Activated naive CD8-positive, alpha-beta T cell treated with anti-CD3 and anti-CD28 coated beads for 36 hours (primary cell): ENCODE results near the gene TDRD3. TPM values are rescaled to one million over a fixed set of nuclear protein-coding genes. Genes with fewer than 3 reads are reported as not detected.
"Not testable (repeated sequence)": the region's sequence is repeated elsewhere in the genome, so short reads cannot be mapped to it uniquely, and the experiment has no call there.

Experiments
- DNase-seq: peaks from one replicate; pipeline ENCODE4 v3.0.0; 2021
- H3K27ac Mint-ChIP-seq: one replicate; pipeline ENCODE4 v1.8.0; 2022; ENCODE audit warnings: mild to moderate bottlenecking, moderate library complexity, mixed read lengths
- H3K27me3 Mint-ChIP-seq: one replicate; pipeline ENCODE4 v1.8.0; 2022; ENCODE audit warnings: mild to moderate bottlenecking, mixed read lengths
- H3K36me3 Mint-ChIP-seq: one replicate; pipeline ENCODE4 v1.8.0; 2021; ENCODE audit warnings: mild to moderate bottlenecking, mixed read lengths
- H3K4me1 Mint-ChIP-seq: one replicate; pipeline ENCODE4 v1.8.0; 2021; ENCODE audit warnings: mixed read lengths
- H3K4me3 Mint-ChIP-seq: one replicate; pipeline ENCODE4 v1.8.0; 2022; ENCODE audit warnings: mild to moderate bottlenecking, moderate library complexity, mixed read lengths
- H3K9me3 Mint-ChIP-seq: one replicate; pipeline ENCODE4 v1.8.0; 2022; ENCODE audit warnings: mixed read lengths
- total RNA-seq, 2 experiments: library from RNA; stranded (reverse); gene quantifications; one replicate each; pipeline ENCODE4 v1.2.3, GENCODE V29; 2021

Gene TDRD3
- 10 to 100 TPM; 19.2 to 19.9 TPM for total RNA-seq

GRCh38 chr13:60396783-60397703, at the start of gene TDRD3:
Gene TDRD3, plus strand, starts transcription at chr13:60397220. Its CDS starts 145 bp downstream, at chr13:60397365.
- peaks cover 9% of the 10 kb centered on the region for H3K36me3 Mint-ChIP-seq
- H3K9me3 Mint-ChIP-seq = no peaks in the 10 kb centered on the region
- H3K27ac Mint-ChIP-seq = peak within 1 kb of the TSS; percentile 96
- DNase-seq = peak; percentile 82
- no peaks in the 10 kb centered on the region for H3K27me3 Mint-ChIP-seq
- peaks cover 28% of the 10 kb centered on the region for H3K4me1 Mint-ChIP-seq
- H3K4me3 Mint-ChIP-seq = peak within 1 kb of the TSS; percentile 94

- no peak for DNase-seq
- Mint-ChIP-seq H3K4me3 (no peak overlapping the region), H3K36me3 (no peaks in the 10 kb centered on the region), H3K27ac (no peak overlapping the region), H3K9me3 (peaks cover 1% of the 10 kb centered on the region), H3K27me3 (peaks cover 13% of the 10 kb centered on the region), H3K4me1 (peaks cover 1% of the 10 kb centered on the region)
These were observed 49.3 kb upstream of the TDRD3 start for GRCh38 chr13:60347690-60348089.

- Mint-ChIP-seq H3K36me3 (no peaks in the 10 kb centered on the region), H3K27ac (no peak overlapping the region), H3K9me3 (peaks cover 1% of the 10 kb centered on the region), H3K27me3 (peaks cover 13% of the 10 kb centered on the region), H3K4me1 (peaks cover 1% of the 10 kb centered on the region), H3K4me3 (no peak overlapping the region)
- DNase-seq = no peak
These were observed 48.9 kb upstream of the TDRD3 start for GRCh38 chr13:60348097-60348496.

GRCh38 chr13:60351326-60351725, 45.7 kb upstream of the TDRD3 start:
- no peak overlapping the region for H3K27ac Mint-ChIP-seq
- H3K4me3 Mint-ChIP-seq = no peak overlapping the region
- no peaks in the 10 kb centered on the region for H3K4me1 Mint-ChIP-seq
- no peak for DNase-seq
- H3K27me3 Mint-ChIP-seq = peaks cover 4% of the 10 kb centered on the region
- H3K36me3 Mint-ChIP-seq = no peaks in the 10 kb centered on the region
- peaks cover 1% of the 10 kb centered on the region for H3K9me3 Mint-ChIP-seq

- H3K27me3 Mint-ChIP-seq = peaks cover 4% of the 10 kb centered on the region
- no peaks in the 10 kb centered on the region for H3K4me1 Mint-ChIP-seq
- peaks cover 1% of the 10 kb centered on the region for H3K9me3 Mint-ChIP-seq
- H3K4me3 Mint-ChIP-seq = no peak overlapping the region
- no peaks in the 10 kb centered on the region for H3K36me3 Mint-ChIP-seq
- H3K27ac Mint-ChIP-seq = no peak overlapping the region
- DNase-seq = no peak
These were observed 45.0 kb upstream of the TDRD3 start for GRCh38 chr13:60351855-60352615.

- Mint-ChIP-seq H3K4me1 (no peaks in the 10 kb centered on the region), H3K4me3 (no peak overlapping the region), H3K36me3 (no peaks in the 10 kb centered on the region), H3K27ac (no peak overlapping the region), H3K9me3 (peaks cover 1% of the 10 kb centered on the region), H3K27me3 (peaks cover 4% of the 10 kb centered on the region)
- no peak for DNase-seq
These were observed 44.4 kb upstream of the TDRD3 start for GRCh38 chr13:60352644-60353043.

GRCh38 chr13:60355056-60355455, 42.0 kb upstream of the TDRD3 start:
- no peak for DNase-seq
- Mint-ChIP-seq H3K9me3 (peaks cover 1% of the 10 kb centered on the region), H3K4me3 (no peak overlapping the region)

GRCh38 chr13:60356970-60357369, 40.0 kb upstream of the TDRD3 start:
- no peaks in the 10 kb centered on the region for H3K36me3 Mint-ChIP-seq
- no peak overlapping the region for H3K27ac Mint-ChIP-seq
- H3K4me3 Mint-ChIP-seq = no peak overlapping the region
- H3K9me3 Mint-ChIP-seq = peaks cover 1% of the 10 kb centered on the region
- no peaks in the 10 kb centered on the region for H3K4me1 Mint-ChIP-seq
- no peak for DNase-seq
- H3K27me3 Mint-ChIP-seq = peaks cover 4% of the 10 kb centered on the region

More at GRCh38 chr13:60355056-60355455, 42.0 kb upstream of the TDRD3 start:
- Mint-ChIP-seq H3K4me1 (no peaks in the 10 kb centered on the region), H3K27me3 (peaks cover 4% of the 10 kb centered on the region), H3K36me3 (no peaks in the 10 kb centered on the region), H3K27ac (no peak overlapping the region)

GRCh38 chr13:60358453-60358852, 38.6 kb upstream of the TDRD3 start:
- H3K27ac Mint-ChIP-seq = no peak overlapping the region
- H3K27me3 Mint-ChIP-seq = peaks cover 4% of the 10 kb centered on the region
- no peaks in the 10 kb centered on the region for H3K4me1 Mint-ChIP-seq
- no peak for DNase-seq
- no peaks in the 10 kb centered on the region for H3K9me3 Mint-ChIP-seq
- H3K4me3 Mint-ChIP-seq = no peak overlapping the region
- no peaks in the 10 kb centered on the region for H3K36me3 Mint-ChIP-seq

GRCh38 chr13:60363288-60363687, 33.7 kb upstream of the TDRD3 start:
- peaks cover 4% of the 10 kb centered on the region for H3K27me3 Mint-ChIP-seq
- DNase-seq = no peak
- H3K4me3 Mint-ChIP-seq = no peak overlapping the region
- no peaks in the 10 kb centered on the region for H3K36me3 Mint-ChIP-seq
- no peak overlapping the region for H3K27ac Mint-ChIP-seq
- peaks cover 1% of the 10 kb centered on the region for H3K9me3 Mint-ChIP-seq
- H3K4me1 Mint-ChIP-seq = no peaks in the 10 kb centered on the region

- Mint-ChIP-seq H3K9me3 (peaks cover 1% of the 10 kb centered on the region), H3K36me3 (no peaks in the 10 kb centered on the region), H3K27me3 (no peaks in the 10 kb centered on the region), H3K27ac (no peak overlapping the region), H3K4me1 (no peaks in the 10 kb centered on the region), H3K4me3 (no peak overlapping the region)
- no peak for DNase-seq
These were observed 27.8 kb upstream of the TDRD3 start for GRCh38 chr13:60369242-60369641.

- Mint-ChIP-seq H3K27me3 (no peaks in the 10 kb centered on the region), H3K36me3 (no peaks in the 10 kb centered on the region), H3K4me1 (no peaks in the 10 kb centered on the region), H3K9me3 (peaks cover 3% of the 10 kb centered on the region), H3K27ac (no peak overlapping the region), H3K4me3 (no peak overlapping the region)
- DNase-seq = no peak
These were observed 26.7 kb upstream of the TDRD3 start for GRCh38 chr13:60370343-60370742.

GRCh38 chr13:60372141-60372540, 24.9 kb upstream of the TDRD3 start:
- DNase-seq = no peak
- H3K9me3 Mint-ChIP-seq = peaks cover 3% of the 10 kb centered on the region
- no peaks in the 10 kb centered on the region for H3K36me3 Mint-ChIP-seq
- H3K4me1 Mint-ChIP-seq = no peaks in the 10 kb centered on the region
- no peak overlapping the region for H3K4me3 Mint-ChIP-seq
- H3K27ac Mint-ChIP-seq = no peak overlapping the region
- H3K27me3 Mint-ChIP-seq = no peaks in the 10 kb centered on the region

GRCh38 chr13:60379282-60379681, 17.7 kb upstream of the TDRD3 start:
- not testable (repeated sequence) for DNase-seq, H3K27ac Mint-ChIP-seq, H3K4me3 Mint-ChIP-seq, H3K36me3 Mint-ChIP-seq, H3K9me3 Mint-ChIP-seq, H3K27me3 Mint-ChIP-seq, H3K4me1 Mint-ChIP-seq

- Mint-ChIP-seq H3K4me3 (no peak overlapping the region), H3K36me3 (no peaks in the 10 kb centered on the region), H3K9me3 (peaks cover 4% of the 10 kb centered on the region), H3K4me1 (no peaks in the 10 kb centered on the region), H3K27ac (no peak overlapping the region), H3K27me3 (peaks cover 6% of the 10 kb centered on the region)
- no peak for DNase-seq
These were observed 17.0 kb upstream of the TDRD3 start for GRCh38 chr13:60379837-60380565.
